PC-3 (cell line): ENCODE measurements around the gene CUTA. TPM values are rescaled to one million over a fixed set of nuclear protein-coding genes. Genes with fewer than 3 reads are reported as not detected.

ENCODE experiments used
- ATAC-seq: fragments of 200-7000 bp; cut with Tn5 transposase; 2 replicates; pipeline ENCODE4 v1.9.1; 2020; ENCODE audit warnings: mild to moderate bottlenecking, moderate library complexity
- BruUV-seq: library from RNA; stranded (reverse); fragments of 400-500 nt; replicated peaks from 2 replicates; lab custom pipeline; 2021; lab: Mats Ljungman, UMichigan
- CTCF ChIA-PET: fragments of 300-600 bp; sonication (Branson Sonifier 250); formaldehyde crosslinking; loops from one replicate; lab custom pipeline; 2022; ENCODE audit warnings: antibody characterized with exemption; lab: Charles Lee
- POLR2A ChIA-PET: fragments of 300-600 bp; sonication (Branson Sonifier 250); formaldehyde crosslinking; loops from one replicate; lab custom pipeline; 2022; ENCODE audit warnings: antibody characterized with exemption; ENCODE audit not compliant: unreplicated experiment; lab: Charles Lee
- DNase-seq: peaks from one replicate; pipeline ENCODE4 v3.0.0-alpha.2; 2015
- H2AFZ ChIP-seq: fragments of 300-600 bp; sonication (generic); 2 replicates; pipeline ENCODE4 v1.6.0; 2016; ENCODE audit warnings: antibody characterized with exemption, low read length
- H3F3A ChIP-seq: fragments of 300-600 bp; sonication (generic); one replicate; pipeline ENCODE4 v1.6.0; 2017; ENCODE audit warnings: antibody characterized with exemption, low read length, control low read depth, mild to moderate bottlenecking; ENCODE audit not compliant: unreplicated experiment
- H3K27ac ChIP-seq: fragments of 300-600 bp; sonication (generic); 2 replicates; pipeline ENCODE4 v1.5.1; 2016; ENCODE audit warnings: mild to moderate bottlenecking, low read length
- H3K27me3 ChIP-seq: fragments of 300-600 bp; sonication (generic); 2 replicates; pipeline ENCODE4 v1.6.1; 2016; ENCODE audit warnings: low read length, mixed read lengths
- H3K36me3 ChIP-seq: fragments of 300-600 bp; sonication (generic); 2 replicates; pipeline ENCODE4 v1.6.1; 2016; ENCODE audit warnings: low read depth, mixed run types, low read length, mixed read lengths
- H3K4me1 ChIP-seq: fragments of 300-600 bp; sonication (generic); 2 replicates; pipeline ENCODE4 v1.5.1; 2016; ENCODE audit warnings: low read length; ENCODE audit not compliant: insufficient read depth
- H3K4me2 ChIP-seq: fragments of 300-600 bp; sonication (generic); 2 replicates; pipeline ENCODE4 v1.6.0; 2016; ENCODE audit warnings: low read length
- H3K4me3 ChIP-seq: fragments of 300-600 bp; sonication (generic); 2 replicates; pipeline ENCODE4 v1.5.1; 2016; ENCODE audit warnings: mild to moderate bottlenecking, low read length, mixed read lengths
- H3K79me2 ChIP-seq: fragments of 300-600 bp; sonication (generic); 2 replicates; pipeline ENCODE4 v1.6.1; 2017; ENCODE audit warnings: low read length, mixed read lengths
- H3K9ac ChIP-seq: fragments of 300-600 bp; sonication (generic); 2 replicates; pipeline ENCODE4 v1.6.0; 2016; ENCODE audit warnings: mild to moderate bottlenecking, low read length
- H3K9me2 ChIP-seq: fragments of 300-600 bp; sonication (generic); replicated peaks from 2 replicates; pipeline ENCODE4 v1.6.1; 2016; ENCODE audit warnings: mixed run types, low read length, mixed read lengths
- H3K9me3 ChIP-seq: fragments of 300-600 bp; sonication (generic); 2 replicates; pipeline ENCODE4 v1.6.1; 2016; ENCODE audit warnings: low read length, mixed read lengths
- H4K20me1 ChIP-seq: fragments of 300-600 bp; sonication (generic); 2 replicates; pipeline ENCODE4 v1.6.1; 2016; ENCODE audit warnings: low read length, mixed read lengths
- CTCF ChIP-seq: fragments of 300-600 bp; sonication (generic); conservative IDR thresholded peaks from 2 replicates; pipeline ENCODE4 v1.5.1; 2017; ENCODE audit warnings: antibody characterized with exemption, low read depth, mild to moderate bottlenecking, low read length
- EZH2 ChIP-seq: fragments of 300-600 bp; sonication (generic); IDR thresholded peaks from one replicate; pipeline ENCODE4 v1.6.1; 2017; ENCODE audit warnings: antibody characterized with exemption, mild to moderate bottlenecking, low read length; ENCODE audit not compliant: unreplicated experiment
- EZH2phosphoT487 ChIP-seq: fragments of 300-600 bp; sonication (generic); IDR thresholded peaks from 2 replicates; pipeline ENCODE4 v1.6.1; 2018; ENCODE audit warnings: mild to moderate bottlenecking, antibody characterized with exemption, low read length, borderline replicate concordance
- intact Hi-C: fragments of 100-400 bp; cut with micrococcal nuclease; formaldehyde crosslinking; loops from 2 replicates; pipeline ENCODE4 v1.9.0; 2023
- total RNA-seq: library from RNA; depleted of rRNA; stranded (reverse); fragments of >200 nt; gene quantifications from 2 replicates; pipeline ENCODE4 v1.2.3, GENCODE V29; 2014

Gene CUTA
- total RNA-seq, 1 experiment from 2014 or later = 242 TPM

- no peaks in the 10 kb centered on the region for H3F3A ChIP-seq
- POLR2A ChIA-PET = interaction anchor here (0.7 kb wide), 1 partner anchor 8 kb away, joined by 6 read pairs; the partner anchor contains the start of gene ZBTB9
- no peak overlapping the region for H3K9ac ChIP-seq
- H4K20me1 ChIP-seq = no peaks in the 10 kb centered on the region
- H3K79me2 ChIP-seq = no peaks in the 10 kb centered on the region
- no peaks in the 10 kb centered on the region for H3K9me2 ChIP-seq
- no peak overlapping the region for H3K27ac ChIP-seq
- no peaks in the 10 kb centered on the region for H3K36me3 ChIP-seq
- CTCF ChIA-PET = no interaction called here
- H3K4me2 ChIP-seq = no peak overlapping the region
- no peak for TF ChIP-seq CTCF
- no peak for TF ChIP-seq EZH2
- no peak for TF ChIP-seq EZH2phosphoT487
- no peaks in the 10 kb centered on the region for H3K27me3 ChIP-seq
- no peak overlapping the region for H3K4me3 ChIP-seq
- no peak for DNase-seq
- no peaks in the 10 kb centered on the region for H3K4me1 ChIP-seq
- H3K9me3 ChIP-seq = no peaks in the 10 kb centered on the region
- no TSS peak for BruUV-seq
- H2AFZ ChIP-seq = no peak overlapping the region
- no peak for ATAC-seq
- intact Hi-C loops = no loop called here
Measured at GRCh38 chr6:33446356-33446755, 28.4 kb upstream of the CUTA start.

GRCh38 chr6:33445119-33445603, 27.3 kb upstream of the CUTA start:
- H3K4me3 ChIP-seq = no peak overlapping the region
- CTCF ChIA-PET = interaction anchor here (0.6 kb wide), 2 partner anchors 19 to 120 kb away, joined by 4 read pairs; no protein-coding TSS in a partner anchor
- H3K4me1 ChIP-seq = no peaks in the 10 kb centered on the region
- no peaks in the 10 kb centered on the region for H3K9me2 ChIP-seq
- ATAC-seq (no peak), DNase-seq (no peak)
- no peaks in the 10 kb centered on the region for H3K27me3 ChIP-seq
- intact Hi-C loops = no loop called here
- TF ChIP-seq EZH2phosphoT487 (no peak), EZH2 (no peak), CTCF (no peak)
- H3K9me3 ChIP-seq = no peaks in the 10 kb centered on the region
- H3K9ac ChIP-seq = no peak overlapping the region
- H3K4me2 ChIP-seq = no peak overlapping the region
- no peaks in the 10 kb centered on the region for H3F3A ChIP-seq
- no peaks in the 10 kb centered on the region for H4K20me1 ChIP-seq
- H2AFZ ChIP-seq = no peak overlapping the region
- no peak overlapping the region for H3K27ac ChIP-seq
- no peaks in the 10 kb centered on the region for H3K36me3 ChIP-seq
- no peaks in the 10 kb centered on the region for H3K79me2 ChIP-seq
- POLR2A ChIA-PET = interaction anchor here (0.6 to 0.7 kb wide), 2 partner anchors 102 to 127 kb away, joined by 3 to 8 read pairs; no protein-coding TSS in a partner anchor
- no TSS peak for BruUV-seq

- Histone ChIP-seq H3K4me1 (no peaks in the 10 kb centered on the region), H4K20me1 (no peaks in the 10 kb centered on the region), H3K9me2 (no peaks in the 10 kb centered on the region), H2AFZ (no peak overlapping the region), H3K36me3 (no peaks in the 10 kb centered on the region), H3K27me3 (no peaks in the 10 kb centered on the region), H3K9ac (no peak overlapping the region), H3K9me3 (no peaks in the 10 kb centered on the region), H3K4me3 (no peak overlapping the region), H3F3A (no peaks in the 10 kb centered on the region), H3K27ac (no peak overlapping the region), H3K79me2 (no peaks in the 10 kb centered on the region), H3K4me2 (no peak overlapping the region)
- ChIA-PET POLR2A (no interaction called here), CTCF (interaction anchor here (0.6 kb wide), 1 partner anchor 356 kb away, joined by 3 read pairs; no protein-coding TSS in a partner anchor)
- TF ChIP-seq EZH2 (no peak), CTCF (no peak), EZH2phosphoT487 (no peak)
- ATAC-seq = no peak
- no peak for DNase-seq
- intact Hi-C loops = no loop called here
- BruUV-seq = no TSS peak
Measured at GRCh38 chr6:33443619-33444504, 26.0 kb upstream of the CUTA start.
